ENCODE results near the gene ZNF749.

Gene ZNF749

DNA sequence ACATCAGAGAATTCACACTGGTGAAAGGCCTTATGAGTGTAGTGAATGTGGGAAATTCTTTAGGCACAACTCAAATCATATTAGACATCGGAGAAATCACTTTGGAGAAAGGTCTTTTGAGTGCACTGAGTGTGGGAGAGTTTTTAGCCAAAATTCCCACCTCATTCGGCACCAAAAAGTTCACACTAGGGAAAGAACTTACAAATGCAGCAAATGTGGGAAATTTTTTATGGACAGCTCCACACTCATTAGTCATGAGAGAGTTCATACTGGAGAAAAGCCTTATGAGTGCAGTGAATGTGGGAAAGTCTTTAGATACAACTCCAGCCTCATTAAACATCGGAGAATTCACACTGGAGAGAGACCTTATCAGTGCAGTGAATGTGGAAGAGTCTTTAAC, 14.1 kb upstream of the ZNF749 start:
- Histone ChIP-seq H3K9me3 (ENCODE audit: control insufficient read depth in 1 of 2, low read length in 2 of 2) (peaks cover 39 to 51% of the 10 kb centered on the region in 2 donors), H3K4me1 (ENCODE audit: control insufficient read depth in 1 of 2, insufficient read depth in 2 of 2, low read length in 2 of 2) (no peaks in the 10 kb centered on the region), H3K27me3 (ENCODE audit: low read depth, low read length) (no peaks in the 10 kb centered on the region), H3K4me3 (ENCODE audit: low read depth in 1 of 2, low read length in 2 of 2) (peak overlapping the region; percentile 30 to 57), H3K36me3 (ENCODE audit: control insufficient read depth in 1 of 2, insufficient read depth in 2 of 2, low read length in 2 of 2) (peaks cover 39 to 69% of the 10 kb centered on the region in 2 donors), H3K27ac (ENCODE audit: low read length) (no peak overlapping the region)

DNA sequence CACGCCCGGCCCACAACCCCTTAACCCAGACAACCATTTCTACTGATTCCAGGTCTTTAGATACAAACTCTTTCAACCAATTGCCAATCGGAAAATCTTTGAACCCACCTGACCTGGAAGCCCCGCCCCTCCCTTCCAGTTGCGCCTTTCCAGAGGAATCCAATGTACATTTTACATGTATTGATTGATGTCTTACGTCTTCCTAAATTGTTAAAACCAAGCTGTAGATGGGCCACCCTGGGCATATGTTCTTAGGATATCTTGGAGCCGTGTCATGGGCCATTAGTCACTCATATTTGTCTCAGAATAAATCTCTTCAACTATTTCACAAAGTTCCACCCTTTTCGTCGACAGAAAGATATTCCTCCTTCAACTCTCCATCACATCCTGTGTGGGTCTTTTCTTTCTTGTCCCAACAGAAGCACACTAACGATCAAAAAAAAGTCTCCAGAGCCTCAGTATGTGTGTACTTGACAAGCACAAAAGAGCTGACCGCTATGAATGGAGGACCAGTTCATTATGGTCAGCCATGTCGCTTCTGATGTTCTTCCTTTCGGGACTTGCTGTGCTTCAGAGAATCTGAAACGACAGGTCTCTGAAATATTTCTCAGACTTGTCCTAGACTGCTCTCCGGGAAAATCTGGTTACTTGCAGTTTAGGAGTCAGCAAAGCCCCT, 601 bp upstream of the ZNF749 start:
- H3K9me3 ChIP-seq (ENCODE audit: control insufficient read depth in 1 of 2, low read length in 2 of 2): peaks cover 0 to 5% of the 10 kb centered on the region in 2 donors
- peaks cover 0 to 18% of the 10 kb centered on the region in 2 donors for H3K4me1 ChIP-seq (ENCODE audit: control insufficient read depth in 1 of 2, insufficient read depth in 2 of 2, low read length in 2 of 2)
- no peak overlapping the region for H3K27ac ChIP-seq (ENCODE audit: low read length)
- no peaks in the 10 kb centered on the region for H3K27me3 ChIP-seq (ENCODE audit: low read depth, low read length)
- H3K36me3 ChIP-seq (ENCODE audit: control insufficient read depth in 1 of 2, insufficient read depth in 2 of 2, low read length in 2 of 2): peaks cover 0 to 13% of the 10 kb centered on the region in 2 donors
- peak overlapping the region; percentile 67 to 95 for H3K4me3 ChIP-seq (ENCODE audit: low read depth in 1 of 2, low read length in 2 of 2)

DNA sequence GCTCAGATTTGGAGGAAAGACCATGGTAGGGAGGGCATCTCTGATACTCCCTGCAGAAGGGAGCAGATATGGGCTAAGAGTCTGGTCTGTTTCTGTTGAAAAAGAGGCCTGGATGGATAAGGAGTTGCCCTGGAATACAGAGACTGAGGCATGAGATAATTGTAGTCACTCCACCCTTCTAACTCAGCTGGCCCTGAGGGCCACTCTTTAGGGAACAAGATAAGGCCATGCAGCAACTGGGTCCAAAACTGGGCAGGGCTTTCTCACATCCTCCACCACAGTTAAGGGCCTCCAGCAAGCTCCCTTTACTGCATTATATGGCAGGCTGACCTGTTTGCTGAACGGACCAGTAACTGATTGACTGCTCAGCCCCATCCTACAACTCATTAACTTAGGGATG, 1.3 kb downstream of the ZNF749 start:
- peaks cover 0 to 22% of the 10 kb centered on the region in 2 donors for H3K36me3 ChIP-seq (ENCODE audit: control insufficient read depth in 1 of 2, insufficient read depth in 2 of 2, low read length in 2 of 2)
- H3K27me3 ChIP-seq (ENCODE audit: low read depth, low read length): no peaks in the 10 kb centered on the region
- H3K4me1 ChIP-seq (ENCODE audit: control insufficient read depth in 1 of 2, insufficient read depth in 2 of 2, low read length in 2 of 2): peaks cover 0 to 18% of the 10 kb centered on the region in 2 donors
- H3K9me3 ChIP-seq (ENCODE audit: control insufficient read depth in 1 of 2, low read length in 2 of 2): peaks cover 0 to 18% of the 10 kb centered on the region in 2 donors
- no peak overlapping the region for H3K27ac ChIP-seq (ENCODE audit: low read length)
- peak overlapping the region; percentile 67 to 95 for H3K4me3 ChIP-seq (ENCODE audit: low read depth in 1 of 2, low read length in 2 of 2)

DNA sequence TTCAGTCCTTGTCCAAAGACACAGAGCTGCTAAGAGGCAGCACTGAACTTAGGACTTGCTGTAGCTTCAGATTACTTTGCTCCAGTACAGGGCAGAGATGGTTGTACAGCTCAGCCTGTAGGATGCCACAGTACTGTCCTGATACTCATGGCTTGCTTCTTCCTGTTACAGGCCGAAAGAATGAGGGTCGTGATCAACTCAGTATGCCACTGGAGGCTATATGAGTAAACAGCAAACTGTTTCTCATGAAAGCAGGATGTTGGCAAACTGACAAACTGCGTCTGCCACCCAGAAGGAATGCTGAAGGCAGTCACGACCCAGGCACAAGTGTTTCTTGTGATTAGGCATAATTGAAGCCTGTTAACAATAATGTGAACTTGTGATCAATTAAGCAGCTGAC, 2.8 kb downstream of the ZNF749 start:
- Histone ChIP-seq H3K4me3 (ENCODE audit: low read depth in 1 of 2, low read length in 2 of 2) (peak overlapping the region in 1 of 2 donors; percentile 26), H3K27ac (ENCODE audit: low read length) (no peak overlapping the region), H3K9me3 (ENCODE audit: control insufficient read depth in 1 of 2, low read length in 2 of 2) (peaks cover 10 to 31% of the 10 kb centered on the region in 2 donors), H3K27me3 (ENCODE audit: low read depth, low read length) (no peaks in the 10 kb centered on the region), H3K36me3 (ENCODE audit: control insufficient read depth in 1 of 2, insufficient read depth in 2 of 2, low read length in 2 of 2) (peaks cover 0 to 35% of the 10 kb centered on the region in 2 donors), H3K4me1 (ENCODE audit: control insufficient read depth in 1 of 2, insufficient read depth in 2 of 2, low read length in 2 of 2) (peaks cover 0 to 18% of the 10 kb centered on the region in 2 donors)

DNA sequence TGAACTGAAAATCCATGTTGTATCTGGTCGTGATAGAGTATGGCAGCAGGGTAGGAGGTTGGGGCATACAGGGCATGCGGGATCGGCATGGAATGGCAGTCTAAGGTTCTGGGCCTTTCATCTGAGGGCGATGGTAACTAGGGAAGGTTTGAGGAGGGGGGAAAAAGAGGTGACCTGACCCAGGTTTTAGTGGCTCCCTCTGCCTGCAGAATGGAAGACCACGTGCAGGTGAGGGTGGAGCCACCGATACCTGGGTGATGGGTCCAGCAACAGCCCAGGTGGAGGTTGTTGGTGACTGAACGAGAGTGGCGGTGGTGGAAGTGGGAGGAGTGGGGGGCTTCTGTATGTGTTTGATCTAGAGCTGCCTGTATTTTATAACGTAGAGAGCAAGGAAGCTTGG, 3.8 kb downstream of the ZNF749 start:
- Histone ChIP-seq H3K27ac (ENCODE audit: low read length) (no peak overlapping the region), H3K27me3 (ENCODE audit: low read depth, low read length) (no peaks in the 10 kb centered on the region), H3K36me3 (ENCODE audit: control insufficient read depth in 1 of 2, insufficient read depth in 2 of 2, low read length in 2 of 2) (peaks cover 7 to 45% of the 10 kb centered on the region in 2 donors)

DNA sequence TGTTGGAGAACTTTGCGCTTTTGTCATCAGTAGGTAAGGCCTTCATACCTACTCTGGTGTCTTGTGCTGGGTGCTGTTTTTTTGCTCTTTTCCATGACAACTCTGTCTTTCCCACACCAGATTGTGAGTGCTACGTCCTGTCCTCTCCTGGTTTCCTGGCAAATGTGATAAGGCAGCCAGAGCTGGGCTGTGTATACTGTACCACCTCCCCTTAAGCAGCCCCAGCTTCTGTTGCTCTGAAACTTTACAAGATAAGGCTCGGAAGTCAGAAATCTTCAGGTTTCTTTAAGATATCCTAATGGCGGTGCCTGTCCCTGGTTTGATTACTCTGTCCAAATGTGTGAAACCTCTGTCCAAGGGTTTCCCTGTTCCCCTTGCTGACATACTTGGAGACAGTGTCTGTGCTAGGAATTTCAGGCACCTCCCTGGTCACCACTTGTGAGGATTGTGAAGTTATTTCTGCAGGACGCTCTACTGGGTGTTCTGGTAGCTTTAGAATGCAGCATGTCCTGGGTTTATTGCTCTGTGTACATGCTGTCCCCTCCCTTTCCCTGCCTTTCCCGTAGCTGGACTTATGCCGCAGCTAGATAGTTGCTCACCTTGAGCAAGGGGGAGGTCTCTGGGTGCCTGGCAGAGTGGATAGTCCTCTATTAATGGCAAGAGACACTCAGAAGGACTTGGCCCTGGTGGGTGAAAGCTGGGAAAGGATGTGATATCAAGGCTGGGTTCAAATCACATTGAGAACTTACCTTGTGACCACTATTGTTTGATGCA, 7.0 kb downstream of the ZNF749 start:
- Histone ChIP-seq H3K36me3 (ENCODE audit: control insufficient read depth in 1 of 2, insufficient read depth in 2 of 2, low read length in 2 of 2) (peaks cover 17 to 73% of the 10 kb centered on the region in 2 donors), H3K27ac (ENCODE audit: low read length) (no peak overlapping the region), H3K27me3 (ENCODE audit: low read depth, low read length) (no peaks in the 10 kb centered on the region), H3K9me3 (ENCODE audit: control insufficient read depth in 1 of 2, low read length in 2 of 2) (peaks cover 34 to 70% of the 10 kb centered on the region in 2 donors), H3K4me3 (ENCODE audit: low read depth in 1 of 2, low read length in 2 of 2) (peak overlapping the region in 1 of 2 donors; percentile 50), H3K4me1 (ENCODE audit: control insufficient read depth in 1 of 2, insufficient read depth in 2 of 2, low read length in 2 of 2) (no peaks in the 10 kb centered on the region)

More for the DNA sequence above, 3.8 kb downstream of the ZNF749 start:
- H3K4me3 ChIP-seq (ENCODE audit: low read depth in 1 of 2, low read length in 2 of 2): peak overlapping the region in 1 of 2 donors; percentile 26
- peaks cover 20 to 41% of the 10 kb centered on the region in 2 donors for H3K9me3 ChIP-seq (ENCODE audit: control insufficient read depth in 1 of 2, low read length in 2 of 2)
- H3K4me1 ChIP-seq (ENCODE audit: control insufficient read depth in 1 of 2, insufficient read depth in 2 of 2, low read length in 2 of 2): peaks cover 0 to 18% of the 10 kb centered on the region in 2 donors

DNA sequence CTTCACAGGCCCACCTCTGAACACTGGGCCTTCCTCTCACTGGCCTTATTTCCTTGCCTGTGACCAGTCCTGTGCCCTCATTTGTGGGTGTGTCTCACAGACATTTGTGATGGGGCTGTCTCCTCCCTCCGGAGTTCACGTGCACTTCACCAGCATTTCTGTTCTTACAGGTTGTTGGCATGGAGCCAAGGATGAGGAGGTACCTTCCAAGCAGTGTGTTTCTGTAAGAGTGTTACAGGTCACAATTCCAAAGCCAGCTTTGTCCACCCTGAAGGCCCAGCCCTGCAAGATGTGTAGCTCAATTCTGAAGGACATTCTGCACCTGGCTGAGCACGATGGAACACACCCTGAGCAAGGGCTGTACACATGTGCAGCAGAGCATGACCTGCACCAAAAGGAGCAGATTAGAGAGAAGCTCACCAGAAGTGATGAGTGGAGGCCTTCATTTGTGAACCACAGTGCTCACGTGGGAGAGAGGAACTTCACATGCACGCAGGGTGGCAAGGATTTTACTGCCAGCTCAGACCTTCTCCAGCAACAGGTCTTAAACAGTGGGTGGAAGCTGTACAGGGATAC, 8.1 kb downstream of the ZNF749 start:
- peak overlapping the region in 1 of 2 donors; percentile 50 for H3K4me3 ChIP-seq (ENCODE audit: low read depth in 1 of 2, low read length in 2 of 2)
- no peaks in the 10 kb centered on the region for H3K27me3 ChIP-seq (ENCODE audit: low read depth, low read length)
- no peak overlapping the region for H3K27ac ChIP-seq (ENCODE audit: low read length)
- peaks cover 17 to 67% of the 10 kb centered on the region in 2 donors for H3K36me3 ChIP-seq (ENCODE audit: control insufficient read depth in 1 of 2, insufficient read depth in 2 of 2, low read length in 2 of 2)
- peaks cover 34 to 70% of the 10 kb centered on the region in 2 donors for H3K9me3 ChIP-seq (ENCODE audit: control insufficient read depth in 1 of 2, low read length in 2 of 2)
- H3K4me1 ChIP-seq (ENCODE audit: control insufficient read depth in 1 of 2, insufficient read depth in 2 of 2, low read length in 2 of 2): no peaks in the 10 kb centered on the region

DNA sequence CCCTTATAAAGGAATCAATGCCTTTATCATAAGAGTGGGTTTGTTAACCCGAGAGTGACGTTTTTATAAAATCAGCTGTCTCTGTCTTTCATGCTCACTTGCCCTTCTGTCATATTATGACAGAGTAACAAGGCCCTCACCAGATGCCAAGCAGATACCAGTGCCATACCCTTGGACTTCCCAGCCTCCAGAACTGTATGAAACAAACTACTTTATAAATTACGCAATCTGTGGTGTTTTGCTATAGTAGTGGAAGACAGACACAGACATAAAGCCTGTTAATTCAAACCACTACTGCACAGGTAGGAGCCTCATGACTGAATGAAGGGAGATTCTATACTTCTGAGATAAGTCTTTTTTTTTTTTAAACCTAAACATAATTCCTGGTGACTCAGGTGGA, 17.2 kb downstream of the ZNF749 start:
- peaks cover 26 to 43% of the 10 kb centered on the region in 2 donors for H3K9me3 ChIP-seq (ENCODE audit: control insufficient read depth in 1 of 2, low read length in 2 of 2)

DNA sequence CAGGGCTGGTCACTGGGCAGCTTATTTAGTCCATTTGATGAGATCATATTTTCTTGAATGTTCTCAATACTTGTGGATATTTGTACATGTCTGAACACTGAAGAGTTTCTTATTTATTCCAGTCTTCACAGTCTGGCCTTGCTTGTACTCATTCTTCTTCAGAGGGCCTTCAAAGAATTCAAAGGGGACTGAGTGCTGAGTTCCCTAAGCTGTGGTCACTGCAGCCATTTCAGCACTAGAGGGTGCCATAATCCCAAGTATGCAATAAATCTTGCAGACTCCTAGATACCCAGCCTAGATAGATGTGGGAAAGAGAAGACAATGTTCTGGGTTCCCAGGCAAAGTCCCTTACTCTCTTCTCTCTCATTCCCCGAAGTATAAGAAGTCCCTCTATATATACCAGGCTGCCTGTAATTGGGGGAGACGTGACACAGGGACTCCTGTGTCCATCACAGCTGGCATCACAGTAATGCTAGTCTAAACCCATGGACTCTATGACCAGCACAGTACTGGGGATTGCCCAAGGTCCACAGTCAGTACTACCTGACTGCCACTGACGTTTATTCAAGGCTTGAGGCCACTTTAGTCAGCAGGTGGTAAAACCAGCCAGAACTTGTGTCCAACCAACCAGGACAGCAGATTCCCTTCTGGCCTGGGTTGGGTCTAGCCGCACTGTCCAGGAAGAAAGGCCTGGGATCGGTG, 30.7 kb downstream of the ZNF749 start:
- H3K9me3 ChIP-seq (ENCODE audit: control insufficient read depth in 1 of 2, low read length in 2 of 2): peaks cover 44 to 75% of the 10 kb centered on the region in 2 donors
- H3K27me3 ChIP-seq (ENCODE audit: low read depth, low read length): no peaks in the 10 kb centered on the region
- H3K27ac ChIP-seq (ENCODE audit: low read length): no peak overlapping the region
- H3K36me3 ChIP-seq (ENCODE audit: control insufficient read depth in 1 of 2, insufficient read depth in 2 of 2, low read length in 2 of 2): peaks cover 4 to 39% of the 10 kb centered on the region in 2 donors
- H3K4me1 ChIP-seq (ENCODE audit: control insufficient read depth in 1 of 2, insufficient read depth in 2 of 2, low read length in 2 of 2): no peaks in the 10 kb centered on the region
- H3K4me3 ChIP-seq (ENCODE audit: low read depth in 1 of 2, low read length in 2 of 2): peak overlapping the region in 1 of 2 donors; percentile 64

More for the DNA sequence above, 17.2 kb downstream of the ZNF749 start:
- peak overlapping the region in 1 of 2 donors; percentile 37 for H3K4me3 ChIP-seq (ENCODE audit: low read depth in 1 of 2, low read length in 2 of 2)
- H3K4me1 ChIP-seq (ENCODE audit: control insufficient read depth in 1 of 2, insufficient read depth in 2 of 2, low read length in 2 of 2): no peaks in the 10 kb centered on the region
- H3K27ac ChIP-seq (ENCODE audit: low read length): no peak overlapping the region
- no peaks in the 10 kb centered on the region for H3K27me3 ChIP-seq (ENCODE audit: low read depth, low read length)
- H3K36me3 ChIP-seq (ENCODE audit: control insufficient read depth in 1 of 2, insufficient read depth in 2 of 2, low read length in 2 of 2): peaks cover 0 to 42% of the 10 kb centered on the region in 2 donors

DNA sequence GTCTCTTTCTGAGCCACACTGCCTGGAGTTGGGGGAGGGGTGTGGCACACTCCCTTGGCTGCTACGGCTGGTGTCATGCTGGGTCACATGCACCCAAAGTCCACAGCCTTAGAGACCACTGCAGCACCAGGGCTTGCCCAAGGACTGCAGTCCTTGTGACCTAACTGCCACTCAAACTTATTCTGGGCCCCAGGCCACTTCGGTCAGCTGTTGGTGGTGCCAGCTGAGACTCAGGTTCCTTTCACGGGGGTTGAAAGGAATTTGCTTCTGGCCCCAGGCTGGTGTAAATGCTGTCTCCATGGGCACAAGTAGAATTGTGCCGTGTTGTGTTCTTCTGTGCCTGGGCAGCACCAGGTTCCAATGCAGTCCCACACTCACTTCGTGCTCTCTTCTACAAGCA, 31.4 kb downstream of the ZNF749 start:
- Histone ChIP-seq H3K4me3 (ENCODE audit: low read depth in 1 of 2, low read length in 2 of 2) (peak overlapping the region; percentile 5 to 64), H3K27ac (ENCODE audit: low read length) (no peak overlapping the region), H3K27me3 (ENCODE audit: low read depth, low read length) (no peaks in the 10 kb centered on the region), H3K36me3 (ENCODE audit: control insufficient read depth in 1 of 2, insufficient read depth in 2 of 2, low read length in 2 of 2) (peaks cover 4 to 45% of the 10 kb centered on the region in 2 donors), H3K4me1 (ENCODE audit: control insufficient read depth in 1 of 2, insufficient read depth in 2 of 2, low read length in 2 of 2) (no peaks in the 10 kb centered on the region), H3K9me3 (ENCODE audit: control insufficient read depth in 1 of 2, low read length in 2 of 2) (peaks cover 50 to 76% of the 10 kb centered on the region in 2 donors)

Data from muscle layer of duodenum (tissue), 2 donors.